Measurements from ENCODE around the gene RUFY4. TPM values are rescaled to one million over a fixed set of nuclear protein-coding genes. Genes with fewer than 3 reads are reported as not detected.

Gene RUFY4
- total and polyA plus RNA-seq, 2 donors (not counting 1 experiment from before 2014, with no cell fraction given) = not detected

DNA sequence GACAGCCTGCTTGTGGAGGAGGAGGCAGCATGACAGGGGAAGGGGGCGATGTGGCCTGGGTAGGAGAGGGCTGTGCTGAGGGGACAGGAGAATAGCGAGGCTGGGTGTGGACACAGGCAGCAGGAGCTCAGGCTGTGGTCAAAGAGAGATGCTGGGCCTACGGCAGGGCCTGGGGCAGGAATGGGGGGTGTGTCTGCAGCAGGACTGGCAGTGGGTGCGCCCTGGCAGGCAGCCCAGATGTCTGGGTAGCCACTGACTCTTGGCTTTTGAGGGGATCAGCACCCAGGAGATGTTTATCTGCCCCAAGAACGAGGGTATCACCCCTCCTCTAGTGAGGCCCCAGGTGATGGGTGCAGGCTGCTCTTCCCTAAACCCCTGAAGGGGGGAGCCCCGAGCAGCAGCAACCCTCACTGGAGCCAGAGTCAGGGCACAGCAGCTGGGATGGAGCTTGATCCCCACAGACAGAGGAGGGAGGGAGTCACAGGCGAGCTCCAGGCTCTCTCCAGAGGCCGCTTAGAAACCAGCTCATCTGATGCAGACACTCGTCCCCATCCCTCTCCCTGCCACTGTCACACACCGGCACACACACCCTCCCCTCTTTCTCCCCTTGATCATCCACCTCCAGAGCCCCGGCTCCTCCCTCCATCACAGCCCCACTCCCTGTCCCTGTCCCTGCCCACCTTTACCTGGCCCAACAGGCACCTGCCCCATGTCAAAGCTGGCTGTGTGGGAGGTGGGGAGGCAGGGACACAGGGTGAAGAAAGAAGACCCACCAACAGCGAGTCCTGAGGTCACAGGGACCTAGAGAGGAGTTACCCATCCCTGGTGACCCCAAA is 36.5 kb upstream of the RUFY4 start:
- DNase-seq (ENCODE audit: low read depth in 2 of 2) = no peak
- Histone ChIP-seq H3K9me3 (ENCODE audit: control insufficient read depth, insufficient read depth, low read depth, low read length) (no peaks in the 10 kb centered on the region), H4K20me1 (ENCODE audit: control insufficient read depth, extremely low read depth, insufficient read depth, low read length) (no peaks in the 10 kb centered on the region), H3K27ac (ENCODE audit: insufficient read depth, low read length) (no peak overlapping the region), H3K79me2 (ENCODE audit: control insufficient read depth, insufficient read depth, low read length) (no peaks in the 10 kb centered on the region), H3K4me1 (ENCODE audit: control insufficient read depth, extremely low read depth, insufficient read depth, low read length) (no peaks in the 10 kb centered on the region), H3K27me3 (ENCODE audit: control insufficient read depth, insufficient read depth, low read length) (peaks cover 31% of the 10 kb centered on the region), H2AFZ (ENCODE audit: low read length) (no peak overlapping the region), H3K9ac (ENCODE audit: insufficient read depth, low read length) (no peak overlapping the region), H3K4me2 (ENCODE audit: extremely low read depth, insufficient read depth, low read length) (no peak overlapping the region), H3K4me3 (replicated peaks in 1 of 4; ENCODE audit: control extremely low read depth in 1 of 4, insufficient read depth in 1 of 4, low read depth in 3 of 4, low read length in 4 of 4) (no peak overlapping the region), H3K36me3 (ENCODE audit: control insufficient read depth, insufficient read depth, low read length) (no peaks in the 10 kb centered on the region)
- TF ChIP-seq CTCF (conservative IDR thresholded peaks at IDR 0.05 in 1 of 2, IDR thresholded peaks at IDR 0.05 in 1 of 2; ENCODE audit: low read depth in 1 of 2, low read length in 2 of 2) (no peak), EZH2 (IDR thresholded peaks at IDR 0.05; ENCODE audit: low read length, missing control alignments) (no peak)

DNA sequence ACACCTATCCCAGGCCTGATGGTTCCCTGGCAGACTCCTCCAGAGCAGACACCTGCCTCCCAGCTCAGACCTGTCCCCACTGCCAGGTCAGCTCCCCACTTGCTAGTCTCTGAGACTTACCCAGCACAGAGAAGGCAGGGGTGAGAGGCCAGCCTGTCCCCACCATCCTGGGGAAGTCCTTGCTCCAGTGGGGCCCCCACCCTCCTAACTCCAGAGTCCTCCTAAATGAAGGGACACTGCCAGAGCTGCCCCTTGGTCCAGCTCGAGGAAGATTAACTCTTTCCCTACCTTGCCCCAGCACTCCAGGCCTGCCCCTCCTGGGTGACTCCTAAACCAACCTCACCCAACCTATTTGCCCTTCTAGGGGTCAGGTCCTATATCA is 35.9 kb upstream of the RUFY4 start:
- Histone ChIP-seq H3K36me3 (ENCODE audit: control insufficient read depth, insufficient read depth, low read length) (no peaks in the 10 kb centered on the region), H3K27me3 (ENCODE audit: control insufficient read depth, insufficient read depth, low read length) (peaks cover 31% of the 10 kb centered on the region), H3K79me2 (ENCODE audit: control insufficient read depth, insufficient read depth, low read length) (no peaks in the 10 kb centered on the region), H3K27ac (ENCODE audit: insufficient read depth, low read length) (no peak overlapping the region), H3K9me3 (ENCODE audit: control insufficient read depth, insufficient read depth, low read depth, low read length) (no peaks in the 10 kb centered on the region), H4K20me1 (ENCODE audit: control insufficient read depth, extremely low read depth, insufficient read depth, low read length) (no peaks in the 10 kb centered on the region), H3K4me2 (ENCODE audit: extremely low read depth, insufficient read depth, low read length) (no peak overlapping the region), H3K9ac (ENCODE audit: insufficient read depth, low read length) (no peak overlapping the region), H3K4me3 (replicated peaks in 1 of 4; ENCODE audit: control extremely low read depth in 1 of 4, insufficient read depth in 1 of 4, low read depth in 3 of 4, low read length in 4 of 4) (no peak overlapping the region), H3K4me1 (ENCODE audit: control insufficient read depth, extremely low read depth, insufficient read depth, low read length) (no peaks in the 10 kb centered on the region), H2AFZ (ENCODE audit: low read length) (no peak overlapping the region)
- no peak for DNase-seq (ENCODE audit: low read depth in 2 of 2)
- TF ChIP-seq CTCF (conservative IDR thresholded peaks at IDR 0.05 in 1 of 2, IDR thresholded peaks at IDR 0.05 in 1 of 2; ENCODE audit: low read depth in 1 of 2, low read length in 2 of 2) = no peak

DNA sequence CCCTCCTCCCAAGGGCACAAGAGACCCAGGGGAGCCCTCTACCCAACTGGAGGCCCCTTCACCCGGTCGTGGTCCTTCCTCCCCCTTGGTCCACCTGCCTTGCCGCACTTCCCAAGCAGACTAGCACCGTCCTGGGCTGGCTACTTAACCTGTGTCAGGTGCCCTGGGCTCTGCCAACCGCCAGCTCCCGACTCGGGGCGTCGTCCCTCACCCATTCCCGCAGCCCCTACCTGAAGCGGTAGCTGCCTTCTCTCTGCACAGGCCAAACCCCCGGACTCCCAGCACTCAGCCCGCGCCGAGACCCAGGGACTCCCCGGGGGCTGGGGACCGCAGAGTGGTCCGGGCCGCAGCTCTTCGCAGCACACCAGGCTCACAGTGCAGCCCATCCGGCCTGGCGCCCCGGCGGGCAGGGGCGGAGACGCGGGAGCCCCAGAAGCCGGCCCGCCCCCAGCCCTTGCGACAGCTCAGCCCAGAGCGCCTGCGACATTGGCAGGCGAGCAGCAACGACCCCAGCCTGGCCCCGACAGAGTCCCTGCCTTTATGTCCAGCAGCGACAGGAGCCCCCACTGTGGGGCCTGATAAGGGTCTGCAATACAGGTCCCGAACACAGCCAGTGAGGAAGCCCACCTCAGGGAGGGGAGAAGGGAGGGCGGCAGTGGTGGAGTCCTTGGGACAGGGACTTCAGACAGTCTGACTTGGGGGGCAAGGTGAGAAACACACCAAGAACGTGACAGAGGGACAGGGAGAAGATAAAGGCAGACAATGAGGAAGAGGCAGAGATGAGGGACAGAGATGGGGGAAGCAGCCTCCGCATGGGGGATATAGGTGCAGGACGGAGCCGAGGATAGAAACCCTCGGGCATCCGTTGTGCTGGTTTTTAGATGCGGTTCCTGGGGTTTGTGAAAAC is 35.2 kb upstream of the RUFY4 start:
- no peak for TF ChIP-seq EZH2 (IDR thresholded peaks at IDR 0.05; ENCODE audit: low read length, missing control alignments)
- TF ChIP-seq CTCF (conservative IDR thresholded peaks at IDR 0.05 in 1 of 2, IDR thresholded peaks at IDR 0.05 in 1 of 2; ENCODE audit: low read depth in 1 of 2, low read length in 2 of 2) = no peak
- Histone ChIP-seq H2AFZ (ENCODE audit: low read length) (no peak overlapping the region), H3K27ac (ENCODE audit: insufficient read depth, low read length) (no peak overlapping the region), H3K4me3 (replicated peaks in 1 of 4; ENCODE audit: control extremely low read depth in 1 of 4, insufficient read depth in 1 of 4, low read depth in 3 of 4, low read length in 4 of 4) (no peak overlapping the region), H3K36me3 (ENCODE audit: control insufficient read depth, insufficient read depth, low read length) (no peaks in the 10 kb centered on the region), H3K79me2 (ENCODE audit: control insufficient read depth, insufficient read depth, low read length) (no peaks in the 10 kb centered on the region), H3K27me3 (ENCODE audit: control insufficient read depth, insufficient read depth, low read length) (peaks cover 29% of the 10 kb centered on the region), H3K9me3 (ENCODE audit: control insufficient read depth, insufficient read depth, low read depth, low read length) (no peaks in the 10 kb centered on the region), H3K4me2 (ENCODE audit: extremely low read depth, insufficient read depth, low read length) (no peak overlapping the region), H3K4me1 (ENCODE audit: control insufficient read depth, extremely low read depth, insufficient read depth, low read length) (no peaks in the 10 kb centered on the region), H3K9ac (ENCODE audit: insufficient read depth, low read length) (no peak overlapping the region), H4K20me1 (ENCODE audit: control insufficient read depth, extremely low read depth, insufficient read depth, low read length) (no peaks in the 10 kb centered on the region)
- DNase-seq (ENCODE audit: low read depth in 2 of 2) = no peak
